ENCODE results near the gene G3BP1.

DNA sequence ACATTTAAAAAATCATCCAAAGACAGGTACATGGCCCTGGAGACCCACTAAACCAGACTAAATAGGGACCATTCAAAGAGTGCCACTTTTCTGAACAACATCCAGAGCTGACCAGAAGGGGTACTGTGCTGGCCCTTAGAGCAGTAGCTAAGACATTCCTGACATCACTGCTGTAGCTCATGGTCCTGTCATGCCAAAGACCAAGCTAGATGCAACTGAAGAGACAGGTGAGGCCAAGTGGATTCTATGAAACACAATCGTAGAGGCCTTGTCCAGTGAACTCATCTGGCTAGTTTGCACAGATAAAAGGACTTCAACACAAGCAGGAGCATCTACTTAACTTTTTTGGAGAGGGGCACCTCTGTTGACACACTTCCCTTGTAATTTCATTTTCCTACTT is 43.3 kb downstream of the G3BP1 start:
- no peak for TF ChIP-seq POLR2AphosphoS5 (IDR thresholded peaks at IDR 0.05)
- no peak for TF ChIP-seq CTCF (IDR thresholded peaks at IDR 0.05)

Data from gastroesophageal sphincter (tissue), 3 donors.